Measurements from ENCODE around the gene ATG2A.

GRCh38 chr11:64884019-64884418, 33.0 kb downstream of the ATG2A start:
- TF ChIP-seq EZH2 (IDR thresholded peaks at IDR 0.05; ENCODE audit: borderline replicate concordance, low read depth, low read length, poor library complexity, severe bottlenecking) = no peak
- TF ChIP-seq CTCF (conservative IDR thresholded peaks at IDR 0.05; ENCODE audit: low read depth, low read length) = no peak

Measured in A673 (cell line).